ENCODE data around the gene CCL3.
"Not testable (repeated sequence)": the region's sequence is repeated elsewhere in the genome, so short reads cannot be mapped to it uniquely, and the experiment has no call there.

The CCL3 gene

GRCh38 chr17:36115649-36115977 is 25.7 kb upstream of the CCL3 start:
- not testable (repeated sequence) for DNase-seq (ENCODE audit: low spot score)

GRCh38 chr17:36114971-36115648 is 25.2 kb upstream of the CCL3 start:
- DNase-seq (ENCODE audit: low spot score), result not testable (repeated sequence)

GRCh38 chr17:36113131-36113530 is 23.2 kb upstream of the CCL3 start:
- not testable (repeated sequence) for DNase-seq (ENCODE audit: low spot score)

GRCh38 chr17:36112572-36112971 is 22.6 kb upstream of the CCL3 start:
- DNase-seq (ENCODE audit: low spot score), result no peak

GRCh38 chr17:36111068-36111490 is 21.1 kb upstream of the CCL3 start:
- DNase-seq (ENCODE audit: low spot score), result no peak

GRCh38 chr17:36108265-36108664 is 18.3 kb upstream of the CCL3 start:
- DNase-seq (ENCODE audit: low spot score), result not testable (repeated sequence)

GRCh38 chr17:36107660-36108059 is 17.7 kb upstream of the CCL3 start:
- DNase-seq (ENCODE audit: low spot score), result no peak

- DNase-seq (ENCODE audit: low spot score), result no peak
These were observed 16.5 kb upstream of the CCL3 start for GRCh38 chr17:36106493-36106835.

- no peak for DNase-seq (ENCODE audit: low spot score)
These were observed 16.0 kb upstream of the CCL3 start for GRCh38 chr17:36105781-36106492.

GRCh38 chr17:36104701-36105181 is 14.8 kb upstream of the CCL3 start:
- DNase-seq (ENCODE audit: low spot score), result no peak

GRCh38 chr17:36104246-36104645 is 14.3 kb upstream of the CCL3 start:
- DNase-seq (ENCODE audit: low spot score), result not testable (repeated sequence)

- DNase-seq (ENCODE audit: low spot score), result peak; percentile 70
These were observed 13.5 kb upstream of the CCL3 start, which contains the start of gene CCL4 for GRCh38 chr17:36103401-36103975. TSS of gene CCL4 (plus strand) at chr17:36103827. CDS start at chr17:36103906, 79 bp downstream.

GRCh38 chr17:36099004-36099403 is 9.1 kb upstream of the CCL3 start:
- not testable (repeated sequence) for DNase-seq (ENCODE audit: low spot score)

GRCh38 chr17:36095992-36096391 is 6.0 kb upstream of the CCL3 start:
- no peak for DNase-seq (ENCODE audit: low spot score)

GRCh38 chr17:36094746-36095145 is 4.8 kb upstream of the CCL3 start:
- DNase-seq (ENCODE audit: low spot score), result no peak

- DNase-seq (ENCODE audit: low spot score), result no peak
These were observed 4.3 kb upstream of the CCL3 start for GRCh38 chr17:36094232-36094631.

GRCh38 chr17:36092715-36093114 is 2.8 kb upstream of the CCL3 start:
- DNase-seq (ENCODE audit: low spot score), result not testable (repeated sequence)

GRCh38 chr17:36092230-36092629 is 2.3 kb upstream of the CCL3 start:
- no peak for DNase-seq (ENCODE audit: low spot score)

- no peak for DNase-seq (ENCODE audit: low spot score)
These were observed 541 bp downstream of the CCL3 start for GRCh38 chr17:36089339-36089865.

- DNase-seq (ENCODE audit: low spot score), result no peak
These were observed 1.1 kb downstream of the CCL3 start for GRCh38 chr17:36088670-36089338.

GRCh38 chr17:36087897-36088572 is 1.9 kb downstream of the CCL3 start:
- DNase-seq (ENCODE audit: low spot score), result not testable (repeated sequence)

- not testable (repeated sequence) for DNase-seq (ENCODE audit: low spot score)
These were observed 2.5 kb downstream of the CCL3 start for GRCh38 chr17:36087471-36087870.

Measured in NAMALWA (cell line).